ENCODE measurements around the gene ZFYVE28.

ZFYVE28 gene

GRCh38 chr4:2321279-2322196, 96.9 kb downstream of the ZFYVE28 start:
- Histone ChIP-seq H3K27me3 (ENCODE audit: low read length) (no peaks in the 10 kb centered on the region), H3K9me3 (ENCODE audit: insufficient read depth, low read length) (no peaks in the 10 kb centered on the region), H3K79me2 (ENCODE audit: insufficient read depth, low read length) (no peaks in the 10 kb centered on the region), H3K9ac (ENCODE audit: low read length) (no peak overlapping the region), H3K36me3 (ENCODE audit: low read length) (no peaks in the 10 kb centered on the region), H2AFZ (ENCODE audit: low read depth, low read length, severe bottlenecking) (no peak overlapping the region), H3K4me3 (ENCODE audit: insufficient read depth, low read length, poor library complexity, severe bottlenecking) (no peak overlapping the region), H3K27ac (ENCODE audit: low read depth, low read length) (no peak overlapping the region), H3K4me2 (ENCODE audit: low read depth, low read length, poor library complexity, severe bottlenecking) (no peak overlapping the region), H3K9me2 (replicated peaks; ENCODE audit: insufficient read depth, low read length) (no peaks in the 10 kb centered on the region), H3F3A (ENCODE audit: insufficient read depth) (no peaks in the 10 kb centered on the region), H4K20me1 (ENCODE audit: low read depth, low read length) (no peaks in the 10 kb centered on the region)
- TF ChIP-seq EZH2phosphoT487 (conservative IDR thresholded peaks at IDR 0.05; ENCODE audit: low read length) (no peak), CTCF (IDR thresholded peaks at IDR 0.05; ENCODE audit: insufficient read depth, low read length, poor library complexity, severe bottlenecking) (no peak)

GRCh38 chr4:2320746-2321145, 97.7 kb downstream of the ZFYVE28 start:
- H3K79me2 ChIP-seq (ENCODE audit: insufficient read depth, low read length): no peaks in the 10 kb centered on the region
- no peak overlapping the region for H3K9ac ChIP-seq (ENCODE audit: low read length)
- no peak overlapping the region for H3K4me3 ChIP-seq (ENCODE audit: insufficient read depth, low read length, poor library complexity, severe bottlenecking)
- H4K20me1 ChIP-seq (ENCODE audit: low read depth, low read length): no peaks in the 10 kb centered on the region
- H3K4me2 ChIP-seq (ENCODE audit: low read depth, low read length, poor library complexity, severe bottlenecking): no peak overlapping the region
- H3K9me3 ChIP-seq (ENCODE audit: insufficient read depth, low read length): no peaks in the 10 kb centered on the region
- no peaks in the 10 kb centered on the region for H3K36me3 ChIP-seq (ENCODE audit: low read length)
- no peaks in the 10 kb centered on the region for H3K27me3 ChIP-seq (ENCODE audit: low read length)
- no peaks in the 10 kb centered on the region for H3F3A ChIP-seq (ENCODE audit: insufficient read depth)
- TF ChIP-seq EZH2phosphoT487 (conservative IDR thresholded peaks at IDR 0.05; ENCODE audit: low read length) (no peak), CTCF (IDR thresholded peaks at IDR 0.05; ENCODE audit: insufficient read depth, low read length, poor library complexity, severe bottlenecking) (no peak)
- H3K27ac ChIP-seq (ENCODE audit: low read depth, low read length): no peak overlapping the region
- no peaks in the 10 kb centered on the region for H3K9me2 ChIP-seq (replicated peaks; ENCODE audit: insufficient read depth, low read length)
- H2AFZ ChIP-seq (ENCODE audit: low read depth, low read length, severe bottlenecking): no peak overlapping the region

- no peak for TF ChIP-seq CTCF (IDR thresholded peaks at IDR 0.05; ENCODE audit: insufficient read depth, low read length, poor library complexity, severe bottlenecking)
- no peak for TF ChIP-seq EZH2phosphoT487 (conservative IDR thresholded peaks at IDR 0.05; ENCODE audit: low read length)
Measured at GRCh38 chr4:2320152-2320551, 98.3 kb downstream of the ZFYVE28 start.

More at GRCh38 chr4:2320152-2320551, 98.3 kb downstream of the ZFYVE28 start:
- Histone ChIP-seq H3K9me2 (replicated peaks; ENCODE audit: insufficient read depth, low read length) (no peaks in the 10 kb centered on the region), H4K20me1 (ENCODE audit: low read depth, low read length) (no peaks in the 10 kb centered on the region), H3K9me3 (ENCODE audit: insufficient read depth, low read length) (no peaks in the 10 kb centered on the region), H3K36me3 (ENCODE audit: low read length) (no peaks in the 10 kb centered on the region), H3K79me2 (ENCODE audit: insufficient read depth, low read length) (no peaks in the 10 kb centered on the region), H3K27ac (ENCODE audit: low read depth, low read length) (no peak overlapping the region), H3K9ac (ENCODE audit: low read length) (no peak overlapping the region), H3K4me2 (ENCODE audit: low read depth, low read length, poor library complexity, severe bottlenecking) (no peak overlapping the region), H3F3A (ENCODE audit: insufficient read depth) (no peaks in the 10 kb centered on the region), H2AFZ (ENCODE audit: low read depth, low read length, severe bottlenecking) (no peak overlapping the region), H3K4me3 (ENCODE audit: insufficient read depth, low read length, poor library complexity, severe bottlenecking) (no peak overlapping the region), H3K27me3 (ENCODE audit: low read length) (no peaks in the 10 kb centered on the region)

Data from SU-DHL-6 (cell line).